Progenitor cell of endocrine pancreas (in vitro differentiated cells): ENCODE data around the gene GRIK5. TPM values are rescaled to one million over a fixed set of nuclear protein-coding genes. Genes with fewer than 3 reads are reported as not detected.

Experiments used
- DNase-seq: peaks from one replicate; pipeline ENCODE4 v3.0.0; 2021; ENCODE audit warnings: low spot score; ENCODE audit not compliant: unreplicated experiment
- H3K27ac Mint-ChIP-seq: 2 replicates; pipeline ENCODE4 v1.8.0; 2021; ENCODE audit warnings: mild to moderate bottlenecking, moderate library complexity, mixed read lengths
- H3K27me3 Mint-ChIP-seq: 2 replicates; pipeline ENCODE4 v1.8.0; 2021; ENCODE audit warnings: mixed read lengths
- H3K36me3 Mint-ChIP-seq: 2 replicates; pipeline ENCODE4 v1.8.0; 2022; ENCODE audit warnings: mixed read lengths; ENCODE audit not compliant: insufficient read depth
- H3K4me1 Mint-ChIP-seq: 2 replicates; pipeline ENCODE4 v1.8.0; 2021; ENCODE audit warnings: low read depth, mixed read lengths
- H3K4me3 Mint-ChIP-seq: 2 replicates; pipeline ENCODE4 v1.8.0; 2021; ENCODE audit warnings: low read depth, mild to moderate bottlenecking, moderate library complexity, mixed read lengths
- H3K9me3 Mint-ChIP-seq: 2 replicates; pipeline ENCODE4 v1.8.0; 2021; ENCODE audit warnings: low read depth, mixed read lengths
- CTCF ChIP-seq: fragments of 200-600 bp; sonication (generic); IDR thresholded peaks from one replicate; pipeline ENCODE4 v1.5.0; 2021; ENCODE audit warnings: antibody characterized with exemption, mild to moderate bottlenecking; ENCODE audit not compliant: unreplicated experiment
- total RNA-seq: library from RNA; stranded (reverse); gene quantifications from 2 replicates; pipeline ENCODE4 v1.2.1, GENCODE V29; 2021

Gene GRIK5
- total RNA-seq, 1 donor from 2014 or later = 11.6 TPM

- H3K27ac Mint-ChIP-seq = peak within 1 kb of the TSS; percentile 91
- no peaks in the 10 kb centered on the region for H3K9me3 Mint-ChIP-seq
- H3K4me3 Mint-ChIP-seq = peak within 1 kb of the TSS; percentile 83
- peaks cover 1% of the 10 kb centered on the region for H3K36me3 Mint-ChIP-seq
- peak; percentile 81 for DNase-seq
- H3K4me1 Mint-ChIP-seq = peaks cover 6% of the 10 kb centered on the region
- H3K27me3 Mint-ChIP-seq = no peaks in the 10 kb centered on the region
- TF ChIP-seq CTCF = peak; percentile 36
These were observed 110.7 kb downstream of the GRIK5 start, which contains the start of gene RABAC1 for GRCh38 chr19:41959056-41960053. TSS of gene RABAC1 (minus strand) at chr19:41959321. CDS start at chr19:41959292, 29 bp downstream.

- Mint-ChIP-seq H3K4me3 (peak overlapping the region; percentile 83), H3K36me3 (peaks cover 1% of the 10 kb centered on the region), H3K27ac (peak overlapping the region; percentile 91), H3K27me3 (no peaks in the 10 kb centered on the region), H3K4me1 (peaks cover 6% of the 10 kb centered on the region), H3K9me3 (no peaks in the 10 kb centered on the region)
- peak; percentile 71 for DNase-seq
- no peak for TF ChIP-seq CTCF
These were observed 111.5 kb downstream of the GRIK5 start for GRCh38 chr19:41958367-41959055.

GRCh38 chr19:41957838-41958366 is 112.1 kb downstream of the GRIK5 start:
- no peaks in the 10 kb centered on the region for H3K9me3 Mint-ChIP-seq
- peak overlapping the region; percentile 91 for H3K27ac Mint-ChIP-seq
- H3K27me3 Mint-ChIP-seq = no peaks in the 10 kb centered on the region

GRCh38 chr19:41957161-41957837 is 112.7 kb downstream of the GRIK5 start:
- H3K4me1 Mint-ChIP-seq = peaks cover 6% of the 10 kb centered on the region
- DNase-seq = no peak
- peaks cover 1% of the 10 kb centered on the region for H3K36me3 Mint-ChIP-seq
- peak overlapping the region; percentile 91 for H3K27ac Mint-ChIP-seq
- no peaks in the 10 kb centered on the region for H3K9me3 Mint-ChIP-seq
- no peaks in the 10 kb centered on the region for H3K27me3 Mint-ChIP-seq
- H3K4me3 Mint-ChIP-seq = peak overlapping the region; percentile 83
- no peak for TF ChIP-seq CTCF

More at GRCh38 chr19:41957838-41958366, 112.1 kb downstream of the GRIK5 start:
- TF ChIP-seq CTCF = peak; percentile 86
- peaks cover 1% of the 10 kb centered on the region for H3K36me3 Mint-ChIP-seq
- peak overlapping the region; percentile 83 for H3K4me3 Mint-ChIP-seq
- peak; percentile 60 for DNase-seq
- peaks cover 6% of the 10 kb centered on the region for H3K4me1 Mint-ChIP-seq

GRCh38 chr19:41956621-41957020 is 113.4 kb downstream of the GRIK5 start:
- Mint-ChIP-seq H3K27ac (no peak overlapping the region), H3K4me1 (peaks cover 8% of the 10 kb centered on the region), H3K4me3 (no peak overlapping the region), H3K27me3 (no peaks in the 10 kb centered on the region), H3K36me3 (peaks cover 1% of the 10 kb centered on the region), H3K9me3 (no peaks in the 10 kb centered on the region)
- no peak for TF ChIP-seq CTCF
- DNase-seq = no peak
